Endothelial cell (in vitro differentiated cells): ENCODE results near the gene ADAM30. TPM values are rescaled to one million over a fixed set of nuclear protein-coding genes. Genes with fewer than 3 reads are reported as not detected.

Experiments used
- DNase-seq: peaks from one replicate; pipeline ENCODE4 v3.0.0; 2021; ENCODE audit warnings: low spot score
- H3K27ac Mint-ChIP-seq: one replicate; pipeline ENCODE4 v1.8.0; 2021; ENCODE audit warnings: mixed read lengths, inconsistent platforms; ENCODE audit not compliant: unreplicated experiment
- H3K27me3 Mint-ChIP-seq: one replicate; pipeline ENCODE4 v1.8.0; 2021; ENCODE audit warnings: mild to moderate bottlenecking, moderate library complexity, mixed read lengths, inconsistent platforms; ENCODE audit not compliant: unreplicated experiment
- H3K36me3 Mint-ChIP-seq: one replicate; pipeline ENCODE4 v1.8.0; 2021; ENCODE audit warnings: mild to moderate bottlenecking, low read depth, mixed read lengths, inconsistent platforms; ENCODE audit not compliant: unreplicated experiment
- H3K4me1 Mint-ChIP-seq: one replicate; pipeline ENCODE4 v1.8.0; 2021; ENCODE audit warnings: mild to moderate bottlenecking, mixed read lengths, inconsistent platforms; ENCODE audit not compliant: unreplicated experiment
- H3K4me3 Mint-ChIP-seq: one replicate; pipeline ENCODE4 v1.8.0; 2021; ENCODE audit warnings: mild to moderate bottlenecking, mixed read lengths, inconsistent platforms; ENCODE audit not compliant: unreplicated experiment
- H3K9me3 Mint-ChIP-seq: one replicate; pipeline ENCODE4 v1.8.0; 2021; ENCODE audit warnings: mixed read lengths, inconsistent platforms; ENCODE audit not compliant: unreplicated experiment
- total RNA-seq: library from RNA; stranded (reverse); fragmentation: NEBNext Ultra II Directional; extraction: Animal tissue kit (Norgen Biotek cat#: 25700); gene quantifications from one replicate; pipeline ENCODE4 v1.2.1, GENCODE V29; 2021; ENCODE audit not compliant: unreplicated experiment
- TF ChIP-seq, protein P1 (sequence below): fragments of 200-600 bp; sonication (generic); IDR thresholded peaks from one replicate; pipeline ENCODE4 v1.5.0; 2021; ENCODE audit warnings: antibody characterized with exemption; ENCODE audit not compliant: unreplicated experiment

Gene ADAM30
- total RNA-seq, 1 donor from 2014 or later, result not detected

- Mint-ChIP-seq H3K4me3 (no peak overlapping the region), H3K27ac (no peak overlapping the region), H3K36me3 (peaks cover 5% of the 10 kb centered on the region), H3K4me1 (no peaks in the 10 kb centered on the region), H3K9me3 (peaks cover 4% of the 10 kb centered on the region), H3K27me3 (peaks cover 2% of the 10 kb centered on the region)
- TF ChIP-seq, protein P1, sequence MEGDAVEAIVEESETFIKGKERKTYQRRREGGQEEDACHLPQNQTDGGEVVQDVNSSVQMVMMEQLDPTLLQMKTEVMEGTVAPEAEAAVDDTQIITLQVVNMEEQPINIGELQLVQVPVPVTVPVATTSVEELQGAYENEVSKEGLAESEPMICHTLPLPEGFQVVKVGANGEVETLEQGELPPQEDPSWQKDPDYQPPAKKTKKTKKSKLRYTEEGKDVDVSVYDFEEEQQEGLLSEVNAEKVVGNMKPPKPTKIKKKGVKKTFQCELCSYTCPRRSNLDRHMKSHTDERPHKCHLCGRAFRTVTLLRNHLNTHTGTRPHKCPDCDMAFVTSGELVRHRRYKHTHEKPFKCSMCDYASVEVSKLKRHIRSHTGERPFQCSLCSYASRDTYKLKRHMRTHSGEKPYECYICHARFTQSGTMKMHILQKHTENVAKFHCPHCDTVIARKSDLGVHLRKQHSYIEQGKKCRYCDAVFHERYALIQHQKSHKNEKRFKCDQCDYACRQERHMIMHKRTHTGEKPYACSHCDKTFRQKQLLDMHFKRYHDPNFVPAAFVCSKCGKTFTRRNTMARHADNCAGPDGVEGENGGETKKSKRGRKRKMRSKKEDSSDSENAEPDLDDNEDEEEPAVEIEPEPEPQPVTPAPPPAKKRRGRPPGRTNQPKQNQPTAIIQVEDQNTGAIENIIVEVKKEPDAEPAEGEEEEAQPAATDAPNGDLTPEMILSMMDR, result no peak
- DNase-seq, result no peak
These were observed 14.3 kb upstream of the ADAM30 start for GRCh38 chr1:119910618-119911017.

DNA sequence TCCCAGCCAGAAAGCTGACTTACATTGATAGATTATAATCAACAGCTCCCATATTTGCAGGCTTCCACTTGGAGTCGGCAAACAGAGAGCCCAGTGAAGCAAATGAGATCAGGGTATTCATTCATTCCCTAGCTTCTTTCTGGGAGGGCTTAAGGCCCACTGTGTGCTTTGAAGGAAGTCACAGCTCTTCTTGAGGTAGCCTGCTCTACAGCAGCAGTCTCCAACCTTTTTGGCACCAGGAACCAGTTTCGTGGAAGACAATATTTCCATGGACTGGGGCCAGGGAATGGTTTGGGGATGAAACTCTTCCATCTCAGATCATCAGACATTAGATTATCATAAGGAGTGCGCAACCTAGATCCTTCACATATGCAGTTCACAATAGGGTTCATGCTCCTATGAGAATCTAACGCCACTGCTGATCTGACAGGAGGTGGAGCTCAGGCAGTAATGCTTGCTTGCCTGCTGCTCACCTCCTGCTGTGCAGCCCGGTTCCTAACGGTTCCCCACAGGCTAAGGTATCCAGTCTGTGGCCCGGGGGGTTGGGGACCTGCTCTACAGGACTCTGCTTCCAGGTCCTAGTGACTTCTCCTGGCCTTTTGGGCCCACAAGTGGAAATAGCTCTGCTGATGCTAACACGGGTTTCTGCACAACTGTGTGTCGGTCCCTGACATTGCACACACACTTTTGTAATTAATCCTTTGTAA is 13.7 kb upstream of the ADAM30 start:
- no peak overlapping the region for H3K27ac Mint-ChIP-seq
- peaks cover 7% of the 10 kb centered on the region for H3K9me3 Mint-ChIP-seq
- H3K27me3 Mint-ChIP-seq, result peaks cover 2% of the 10 kb centered on the region
- peaks cover under 1% of the 10 kb centered on the region for H3K36me3 Mint-ChIP-seq
- DNase-seq, result no peak
- H3K4me3 Mint-ChIP-seq, result no peak overlapping the region
- H3K4me1 Mint-ChIP-seq, result no peaks in the 10 kb centered on the region
- TF ChIP-seq, protein P1, result no peak

GRCh38 chr1:119908661-119909060 is 12.3 kb upstream of the ADAM30 start:
- H3K36me3 Mint-ChIP-seq, result no peaks in the 10 kb centered on the region
- peaks cover 2% of the 10 kb centered on the region for H3K27me3 Mint-ChIP-seq
- H3K9me3 Mint-ChIP-seq, result peaks cover 7% of the 10 kb centered on the region
- H3K4me3 Mint-ChIP-seq, result no peak overlapping the region
- no peak overlapping the region for H3K27ac Mint-ChIP-seq
- TF ChIP-seq, protein P1, result no peak
- no peak for DNase-seq
- no peaks in the 10 kb centered on the region for H3K4me1 Mint-ChIP-seq

DNA sequence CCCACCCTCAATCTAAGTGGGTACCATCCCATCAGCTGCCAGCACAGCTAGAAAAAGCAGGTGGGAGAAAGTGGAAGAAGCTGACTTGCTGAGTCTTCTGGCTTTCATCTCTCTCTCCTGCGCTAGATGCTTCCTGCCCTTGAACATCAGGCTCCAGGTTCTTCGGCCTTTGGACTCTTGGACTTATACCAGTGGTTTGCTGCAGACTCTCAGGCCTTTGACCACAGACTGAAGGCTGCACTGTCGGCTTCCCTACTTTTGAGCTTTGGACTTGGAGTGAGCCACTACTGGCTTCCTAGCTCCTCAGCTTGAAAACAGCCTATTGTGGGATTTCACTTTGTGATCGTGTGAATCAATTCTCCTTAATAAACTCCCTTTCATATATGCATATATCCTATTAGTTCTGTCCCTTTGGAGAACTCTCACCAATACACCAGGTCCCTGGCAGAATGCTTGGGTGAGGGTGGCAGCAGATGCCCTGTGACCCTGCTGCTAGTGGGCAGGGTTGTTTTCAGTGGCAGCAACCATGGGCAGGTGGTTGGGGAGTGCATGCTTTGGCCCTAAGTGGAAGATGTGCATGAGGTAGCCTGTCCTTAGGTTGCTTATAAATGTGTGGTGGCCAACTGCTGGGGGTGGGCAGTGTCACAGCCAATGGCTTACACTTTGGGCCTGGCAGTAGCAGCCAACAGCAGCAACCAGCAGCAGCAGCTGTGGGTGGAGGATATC is 10.8 kb upstream of the ADAM30 start:
- Mint-ChIP-seq H3K4me3 (no peak overlapping the region), H3K9me3 (peaks cover 7% of the 10 kb centered on the region), H3K27ac (no peak overlapping the region), H3K27me3 (peaks cover 2% of the 10 kb centered on the region), H3K36me3 (no peaks in the 10 kb centered on the region), H3K4me1 (no peaks in the 10 kb centered on the region)
- DNase-seq, result no peak
- TF ChIP-seq, protein P1, result no peak

GRCh38 chr1:119903443-119903835 is 7.1 kb upstream of the ADAM30 start:
- H3K4me3 Mint-ChIP-seq, result no peak overlapping the region

More at GRCh38 chr1:119903443-119903835, 7.1 kb upstream of the ADAM30 start:
- TF ChIP-seq, protein P1, result no peak
- no peak overlapping the region for H3K27ac Mint-ChIP-seq
- H3K27me3 Mint-ChIP-seq, result peaks cover 2% of the 10 kb centered on the region
- no peak for DNase-seq
- no peaks in the 10 kb centered on the region for H3K4me1 Mint-ChIP-seq
- H3K36me3 Mint-ChIP-seq, result no peaks in the 10 kb centered on the region
- peaks cover 7% of the 10 kb centered on the region for H3K9me3 Mint-ChIP-seq
